HG03064 (cell line): ENCODE measurements around the gene SIK2.

Experiments used
- ATAC-seq: cut with Tn5 transposase; IDR thresholded peaks from one replicate; pipeline ENCODE4 v1.9.1; 2021; ENCODE audit warnings: low read depth; ENCODE audit not compliant: unreplicated experiment

Gene SIK2

DNA sequence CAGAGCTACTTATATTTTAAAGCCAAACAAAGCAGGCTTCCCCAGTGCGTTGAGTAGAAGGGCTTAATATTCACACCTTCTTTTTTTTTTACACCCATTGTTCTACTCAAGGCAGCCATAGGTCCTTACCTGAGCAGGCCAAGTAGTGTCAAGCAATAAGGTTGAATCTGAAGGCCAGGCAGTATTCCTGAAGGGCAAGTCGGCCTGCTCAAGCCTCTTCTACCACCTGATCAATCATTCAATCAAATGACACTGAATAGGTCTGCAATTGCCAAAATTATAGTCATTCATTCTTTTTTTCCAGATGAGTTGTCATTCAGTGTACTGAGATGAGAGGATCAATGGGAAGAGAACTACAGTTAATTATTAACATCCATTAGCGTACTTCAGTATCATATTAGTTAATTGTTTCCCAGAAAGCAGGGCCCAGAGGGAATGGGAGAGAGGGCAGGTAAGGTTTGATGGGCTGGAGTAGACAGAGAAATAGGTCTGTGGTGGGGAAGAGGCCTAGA, 175.9 kb downstream of the SIK2 start:
- no peak for ATAC-seq

DNA sequence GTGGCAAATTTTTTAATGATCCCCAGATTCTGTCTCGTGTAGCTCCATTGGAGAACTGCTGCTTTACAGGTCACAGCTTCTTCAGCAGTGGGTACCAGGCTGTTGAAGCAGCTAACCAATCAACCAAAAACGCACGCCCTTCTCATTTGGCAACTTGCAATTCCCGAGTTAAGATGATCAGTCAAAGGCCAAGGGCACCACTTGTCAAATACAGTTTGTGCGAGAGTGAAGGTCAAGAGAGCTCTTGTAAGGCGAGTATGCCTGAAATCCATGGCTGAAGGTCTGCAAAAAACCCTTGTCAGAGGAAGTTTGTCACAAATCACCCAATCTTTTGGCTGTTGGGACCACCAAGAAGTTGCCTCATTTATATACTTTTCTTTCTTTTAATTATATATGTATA, 176.9 kb downstream of the SIK2 start:
- ATAC-seq: no peak
